OCI-LY7 (cell line): ENCODE measurements around the gene BAK1. TPM values are rescaled to one million over a fixed set of nuclear protein-coding genes. Genes with fewer than 3 reads are reported as not detected.
A peak's percentile ranks its signal among the peaks of the same experiment; 100 is the strongest.

ENCODE experiments used
- BruUV-seq: library from RNA; stranded (reverse); fragments of 400-500 nt; replicated peaks from 2 replicates; lab custom pipeline; 2021; lab: Mats Ljungman, UMichigan
- CTCF ChIA-PET: fragments of 300-600 bp; sonication (Branson Sonifier 250); formaldehyde crosslinking; loops from one replicate; lab custom pipeline; 2022; ENCODE audit warnings: antibody characterized with exemption; ENCODE audit not compliant: unreplicated experiment; lab: Charles Lee
- POLR2A ChIA-PET: fragments of 300-600 bp; sonication (Branson Sonifier 250); formaldehyde crosslinking; loops from one replicate; lab custom pipeline; 2022; ENCODE audit warnings: antibody characterized with exemption; lab: Charles Lee
- DNase-seq: peaks from one replicate; pipeline ENCODE4 v3.0.0-alpha.2; 2015; ENCODE audit warnings: low spot score
- H2AFZ ChIP-seq: fragments of 200-600 bp; sonication (generic), shearing (Covaris generic); 2 replicates; pipeline ENCODE4 v1.6.1; 2014; ENCODE audit warnings: mild to moderate bottlenecking, antibody characterized with exemption, low read length, moderate library complexity
- H3K27ac ChIP-seq: fragments of 200-600 bp; sonication (generic); 2 replicates; pipeline ENCODE4 v1.5.1; 2014; ENCODE audit warnings: mixed run types, low read depth, mild to moderate bottlenecking, moderate library complexity, low read length, inconsistent platforms; ENCODE audit not compliant: poor library complexity, severe bottlenecking
- H3K36me3 ChIP-seq: fragments of 200-600 bp; sonication (generic); 2 replicates; pipeline ENCODE4 v1.6.1; 2014; ENCODE audit warnings: mild to moderate bottlenecking, antibody characterized with exemption, low read length, moderate library complexity, mixed read lengths; ENCODE audit not compliant: insufficient read depth
- H3K4me1 ChIP-seq: fragments of 200-600 bp; sonication (generic); 2 replicates; pipeline ENCODE4 v1.5.1; 2014; ENCODE audit warnings: mild to moderate bottlenecking, low read length; ENCODE audit not compliant: insufficient read depth, poor library complexity, severe bottlenecking
- H3K4me2 ChIP-seq: fragments of 200-600 bp; sonication (generic); 2 replicates; pipeline ENCODE4 v1.6.1; 2014; ENCODE audit warnings: mild to moderate bottlenecking, low read length
- H3K4me3 ChIP-seq: fragments of 200-600 bp; sonication (generic); 2 replicates; pipeline ENCODE4 v1.5.1; 2014; ENCODE audit warnings: mild to moderate bottlenecking, low read depth, low read length; ENCODE audit not compliant: poor library complexity, severe bottlenecking
- H3K79me2 ChIP-seq: fragments of 200-600 bp; sonication (generic); 2 replicates; pipeline ENCODE4 v1.6.1; 2016; ENCODE audit warnings: low read depth, mild to moderate bottlenecking, low read length, moderate library complexity, mixed read lengths; ENCODE audit not compliant: insufficient read depth
- H3K9me2 ChIP-seq: fragments of 200-600 bp; sonication (generic); 2 replicates; pipeline ENCODE4 v1.6.1; 2016; ENCODE audit warnings: mild to moderate bottlenecking, low read length, mixed read lengths; ENCODE audit not compliant: insufficient read depth
- H3K9me3 ChIP-seq: fragments of 200-600 bp; sonication (generic); 2 replicates; pipeline ENCODE4 v1.6.1; 2014; ENCODE audit warnings: mild to moderate bottlenecking, mixed run types, low read length, mixed read lengths
- H4K20me1 ChIP-seq: fragments of 200-600 bp; sonication (generic); 2 replicates; pipeline ENCODE4 v1.6.1; 2014; ENCODE audit warnings: mild to moderate bottlenecking, antibody characterized with exemption, low read length, moderate library complexity, mixed read lengths; ENCODE audit not compliant: insufficient read depth
- EZH2phosphoT487 ChIP-seq: fragments of 200-600 bp; sonication (generic); IDR thresholded peaks from 2 replicates; pipeline ENCODE4 v1.6.1; 2018; ENCODE audit warnings: low read depth, borderline replicate concordance, mild to moderate bottlenecking, mixed run types, antibody characterized with exemption, low read length, moderate library complexity, mixed read lengths
- intact Hi-C: fragments of 100-400 bp; cut with micrococcal nuclease; formaldehyde crosslinking; loops from one replicate; pipeline ENCODE4 v1.10.0; 2022; ENCODE audit not compliant: unreplicated experiment
- total RNA-seq, 2 experiments: library from RNA; depleted of rRNA in 1 of 2; stranded (reverse); fragments of >200 nt in 1 of 2; shearing (Covaris generic) in 1 of 2; gene quantifications; 2 replicates each; pipeline ENCODE4 v1.2.3, GENCODE V29; 2014 to 2022
- TF ChIP-seq, protein P1 (sequence below): fragments of 200-600 bp; sonication (generic); conservative IDR thresholded peaks from 2 replicates; pipeline ENCODE4 v1.5.1; 2014; ENCODE audit warnings: mild to moderate bottlenecking, antibody characterized with exemption, low read length, moderate library complexity, mixed read lengths

The BAK1 gene
- total RNA-seq, 2 experiments from 2014 or later: 13.9 to 33.8 TPM

DNA sequence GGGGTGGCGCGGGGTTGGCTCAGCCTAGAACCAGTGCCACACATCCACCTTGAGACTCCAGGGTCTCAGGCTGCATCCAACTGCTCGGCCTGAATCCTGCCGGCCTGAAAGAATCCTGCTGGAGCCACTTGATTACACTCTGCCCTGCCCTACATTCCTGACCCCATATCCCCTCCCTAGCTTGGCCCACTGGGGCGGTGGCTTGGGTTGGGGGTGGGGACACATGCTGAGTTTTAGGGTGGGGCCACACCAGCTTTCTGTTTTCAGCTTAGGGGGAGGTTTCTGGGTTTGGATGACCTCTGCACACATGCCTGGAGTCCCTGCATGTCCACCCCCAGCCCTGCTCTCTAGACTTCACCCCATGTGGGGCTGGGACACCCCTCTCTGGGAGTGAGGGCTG lies 47.8 kb upstream of the BAK1 start:
- TF ChIP-seq, protein P1, sequence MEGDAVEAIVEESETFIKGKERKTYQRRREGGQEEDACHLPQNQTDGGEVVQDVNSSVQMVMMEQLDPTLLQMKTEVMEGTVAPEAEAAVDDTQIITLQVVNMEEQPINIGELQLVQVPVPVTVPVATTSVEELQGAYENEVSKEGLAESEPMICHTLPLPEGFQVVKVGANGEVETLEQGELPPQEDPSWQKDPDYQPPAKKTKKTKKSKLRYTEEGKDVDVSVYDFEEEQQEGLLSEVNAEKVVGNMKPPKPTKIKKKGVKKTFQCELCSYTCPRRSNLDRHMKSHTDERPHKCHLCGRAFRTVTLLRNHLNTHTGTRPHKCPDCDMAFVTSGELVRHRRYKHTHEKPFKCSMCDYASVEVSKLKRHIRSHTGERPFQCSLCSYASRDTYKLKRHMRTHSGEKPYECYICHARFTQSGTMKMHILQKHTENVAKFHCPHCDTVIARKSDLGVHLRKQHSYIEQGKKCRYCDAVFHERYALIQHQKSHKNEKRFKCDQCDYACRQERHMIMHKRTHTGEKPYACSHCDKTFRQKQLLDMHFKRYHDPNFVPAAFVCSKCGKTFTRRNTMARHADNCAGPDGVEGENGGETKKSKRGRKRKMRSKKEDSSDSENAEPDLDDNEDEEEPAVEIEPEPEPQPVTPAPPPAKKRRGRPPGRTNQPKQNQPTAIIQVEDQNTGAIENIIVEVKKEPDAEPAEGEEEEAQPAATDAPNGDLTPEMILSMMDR: no peak
- no peak for TF ChIP-seq EZH2phosphoT487
- peaks cover 75% of the 10 kb centered on the region for H3K36me3 ChIP-seq
- H4K20me1 ChIP-seq: peaks cover 5% of the 10 kb centered on the region
- H3K79me2 ChIP-seq: peaks cover 93% of the 10 kb centered on the region
- no peak for DNase-seq
- H2AFZ ChIP-seq: no peak overlapping the region
- peak overlapping the region; percentile 54 for H3K4me3 ChIP-seq
- peaks cover 88% of the 10 kb centered on the region for H3K4me1 ChIP-seq
- no peaks in the 10 kb centered on the region for H3K9me3 ChIP-seq
- CTCF ChIA-PET: interaction anchor here (0.9 kb wide), 1 partner anchor 21 kb away, joined by 3 read pairs; no protein-coding TSS in a partner anchor
- peak overlapping the region; percentile 85 for H3K27ac ChIP-seq
- BruUV-seq: no TSS peak
- H3K4me2 ChIP-seq: peak overlapping the region; percentile 81
- POLR2A ChIA-PET: interaction anchor here (0.8 to 1.0 kb wide), 2 partner anchors 34 to 187 kb away, joined by 3 read pairs; no protein-coding TSS in a partner anchor
- H3K9me2 ChIP-seq: no peaks in the 10 kb centered on the region
- intact Hi-C loops: loop anchor here (2.0 kb wide), 1 partner anchor 37 kb away; no protein-coding TSS in a partner anchor

GRCh38 chr6:33624856-33625255 lies 44.8 kb upstream of the BAK1 start:
- H4K20me1 ChIP-seq: peaks cover 14% of the 10 kb centered on the region
- no peak overlapping the region for H2AFZ ChIP-seq
- H3K27ac ChIP-seq: peak overlapping the region; percentile 6
- intact Hi-C loops: no loop called here
- H3K79me2 ChIP-seq: peaks cover 82% of the 10 kb centered on the region
- H3K4me3 ChIP-seq: peak overlapping the region; percentile 98
- no peaks in the 10 kb centered on the region for H3K9me3 ChIP-seq
- TF ChIP-seq EZH2phosphoT487: no peak
- POLR2A ChIA-PET: no interaction called here
- H3K9me2 ChIP-seq: no peaks in the 10 kb centered on the region
- H3K4me1 ChIP-seq: peaks cover 76% of the 10 kb centered on the region
- no peak for DNase-seq
- CTCF ChIA-PET: no interaction called here
- H3K36me3 ChIP-seq: peaks cover 60% of the 10 kb centered on the region
- peak overlapping the region; percentile 95 for H3K4me2 ChIP-seq
- no TSS peak for BruUV-seq

DNA sequence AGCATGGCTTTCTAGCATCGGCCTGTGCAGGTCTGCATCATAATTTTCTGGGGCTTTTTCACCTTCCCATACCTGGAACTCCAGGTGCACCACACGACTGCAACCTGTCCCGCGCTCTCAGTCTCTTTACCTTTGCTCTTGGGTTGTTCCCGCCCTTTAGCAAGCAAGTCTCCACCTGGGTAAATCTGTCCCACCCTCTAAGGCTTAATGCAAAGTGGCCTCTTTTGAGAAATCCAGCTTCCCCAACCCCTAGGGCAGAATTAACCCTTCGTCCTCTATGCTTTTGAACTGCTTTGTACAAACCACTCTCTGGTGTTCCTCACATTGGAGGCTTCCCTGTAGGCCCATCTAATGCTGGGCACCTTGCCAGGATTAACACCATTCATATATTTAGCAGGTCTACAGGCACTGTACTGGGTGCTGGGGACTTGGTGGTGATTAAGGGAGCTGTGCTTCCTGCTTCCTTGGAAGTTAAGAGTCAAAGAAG lies 43.9 kb upstream of the BAK1 start:
- H2AFZ ChIP-seq: no peak overlapping the region
- intact Hi-C loops: no loop called here
- peaks cover 77% of the 10 kb centered on the region for H3K4me1 ChIP-seq
- peak overlapping the region; percentile 75 for H3K27ac ChIP-seq
- no TSS peak for BruUV-seq
- no peak for TF ChIP-seq EZH2phosphoT487
- TF ChIP-seq, protein P1: no peak
- no peaks in the 10 kb centered on the region for H3K9me3 ChIP-seq
- H3K79me2 ChIP-seq: peaks cover 75% of the 10 kb centered on the region
- H3K4me3 ChIP-seq: peak overlapping the region; percentile 98
- DNase-seq: no peak
- no peaks in the 10 kb centered on the region for H3K9me2 ChIP-seq
- peaks cover 55% of the 10 kb centered on the region for H3K36me3 ChIP-seq
- peak overlapping the region; percentile 95 for H3K4me2 ChIP-seq
- CTCF ChIA-PET: no interaction called here
- POLR2A ChIA-PET: interaction anchor here (0.5 kb wide), 1 partner anchor 21 kb away, joined by 3 read pairs; no protein-coding TSS in a partner anchor
- peaks cover 14% of the 10 kb centered on the region for H4K20me1 ChIP-seq
